ENCODE data around the gene GTSE1. TPM values are rescaled to one million over a fixed set of nuclear protein-coding genes. Genes with fewer than 3 reads are reported as not detected.

GTSE1 gene
- total and polyA plus RNA-seq, 4 donors: 1.0 to 2.3 (median 1.2) TPM

GRCh38 chr22:46280063-46280817 lies 16.4 kb upstream of the GTSE1 start:
- TF ChIP-seq CTCF (IDR thresholded peaks at IDR 0.05; ENCODE audit: control extremely low read depth, extremely low read depth): no peak
- Histone ChIP-seq H3K27ac (ENCODE audit: low read depth in 1 of 2, low read length in 1 of 2) (peak overlapping the region in 1 of 2 donors; percentile 52), H3K9me3 (ENCODE audit: control insufficient read depth in 4 of 4, insufficient read depth in 3 of 4, low read length in 3 of 4) (no peaks in the 10 kb centered on the region), H3K4me3 (no peak overlapping the region), H3K27me3 (ENCODE audit: control insufficient read depth in 3 of 3, insufficient read depth in 3 of 3, low read length in 2 of 3) (no peaks in the 10 kb centered on the region), H3K4me1 (ENCODE audit: control insufficient read depth in 5 of 5, insufficient read depth in 5 of 5, low read length in 5 of 5) (no peaks in the 10 kb centered on the region), H3K36me3 (ENCODE audit: control insufficient read depth in 4 of 4, insufficient read depth in 4 of 4, low read length in 4 of 4) (peaks cover 19 to 67% (median 44%) of the 10 kb centered on the region in 4 donors), H3K9ac (ENCODE audit: insufficient read depth in 1 of 2, low read length in 2 of 2) (no peak overlapping the region)
- no peak for ATAC-seq (ENCODE audit: insufficient read depth, low FRiP score)
- 95 to 100% methylated on average over 11 to 12 of the region's 12 CpGs for WGBS, 2 donors
- no peak for DNase-seq

- ATAC-seq (ENCODE audit: insufficient read depth, low FRiP score) (peak; percentile 43), DNase-seq (no peak)
- no peaks in the 10 kb centered on the region for H3K9me3 ChIP-seq (ENCODE audit: control insufficient read depth in 4 of 4, insufficient read depth in 3 of 4, low read length in 3 of 4)
- peaks cover 16 to 62% (median 37%) of the 10 kb centered on the region in 4 donors for H3K36me3 ChIP-seq (ENCODE audit: control insufficient read depth in 4 of 4, insufficient read depth in 4 of 4, low read length in 4 of 4)
- 80% methylated on average over 19 of the region's 19 CpGs for WGBS, 2 donors
- no peaks in the 10 kb centered on the region for H3K27me3 ChIP-seq (ENCODE audit: control insufficient read depth in 3 of 3, insufficient read depth in 3 of 3, low read length in 2 of 3)
- H3K4me3 ChIP-seq: no peak overlapping the region
- TF ChIP-seq CTCF (IDR thresholded peaks at IDR 0.05; ENCODE audit: control extremely low read depth, extremely low read depth): no peak
- H3K4me1 ChIP-seq (ENCODE audit: control insufficient read depth in 5 of 5, insufficient read depth in 5 of 5, low read length in 5 of 5): no peaks in the 10 kb centered on the region
- H3K27ac ChIP-seq (ENCODE audit: low read depth in 1 of 2, low read length in 1 of 2): no peak overlapping the region
- H3K9ac ChIP-seq (ENCODE audit: insufficient read depth in 1 of 2, low read length in 2 of 2): no peak overlapping the region
Observed at GRCh38 chr22:46280999-46281623, 15.6 kb upstream of the GTSE1 start.

GRCh38 chr22:46281866-46282678 lies 14.6 kb upstream of the GTSE1 start:
- Histone ChIP-seq H3K4me1 (ENCODE audit: control insufficient read depth in 5 of 5, insufficient read depth in 5 of 5, low read length in 5 of 5) (peaks cover 0 to under 1% (median 0%) of the 10 kb centered on the region in 5 donors), H3K36me3 (ENCODE audit: control insufficient read depth in 4 of 4, insufficient read depth in 4 of 4, low read length in 4 of 4) (peaks cover 14 to 66% (median 33%) of the 10 kb centered on the region in 4 donors), H3K9me3 (ENCODE audit: control insufficient read depth in 4 of 4, insufficient read depth in 3 of 4, low read length in 3 of 4) (no peaks in the 10 kb centered on the region), H3K4me3 (no peak overlapping the region), H3K27ac (ENCODE audit: low read depth in 1 of 2, low read length in 1 of 2) (no peak overlapping the region), H3K9ac (ENCODE audit: insufficient read depth in 1 of 2, low read length in 2 of 2) (no peak overlapping the region), H3K27me3 (ENCODE audit: control insufficient read depth in 3 of 3, insufficient read depth in 3 of 3, low read length in 2 of 3) (no peaks in the 10 kb centered on the region)
- WGBS, 2 donors: 97 to 98% methylated on average over 13 of the region's 13 CpGs
- DNase-seq: no peak
- ATAC-seq (ENCODE audit: insufficient read depth, low FRiP score): no peak
- no peak for TF ChIP-seq CTCF (IDR thresholded peaks at IDR 0.05; ENCODE audit: control extremely low read depth, extremely low read depth)
